Smooth muscle cell (in vitro differentiated cells): ENCODE data around the gene TLR10. TPM values are rescaled to one million over a fixed set of nuclear protein-coding genes. Genes with fewer than 3 reads are reported as not detected.

ENCODE experiments used
- DNase-seq: peaks from one replicate; lab custom pipeline; 2025; ENCODE audit not compliant: unreplicated experiment; lab: John Stamatoyannopoulos, UW
- H2AFZ ChIP-seq: fragments of 200-600 bp; sonication (generic); 2 replicates; pipeline ENCODE4 v1.6.0; 2016; ENCODE audit warnings: antibody characterized with exemption, low read depth, mild to moderate bottlenecking
- H3F3A ChIP-seq: fragments of 200-600 bp; sonication (generic); 2 replicates; pipeline ENCODE4 v1.6.0; 2017; ENCODE audit warnings: antibody characterized with exemption, low read depth
- H3K27ac ChIP-seq: fragments of 200-600 bp; sonication (generic); 2 replicates; pipeline ENCODE4 v1.5.1; 2016; ENCODE audit warnings: low read depth, mild to moderate bottlenecking
- H3K27me3 ChIP-seq: fragments of 200-600 bp; sonication (generic); 2 replicates; pipeline ENCODE4 v1.6.1; 2016; ENCODE audit warnings: low read depth, mild to moderate bottlenecking
- H3K36me3 ChIP-seq: fragments of 200-600 bp; sonication (generic); 2 replicates; pipeline ENCODE4 v1.5.1; 2016; ENCODE audit warnings: low read depth
- H3K4me1 ChIP-seq: fragments of 200-600 bp; sonication (generic); 2 replicates; pipeline ENCODE4 v1.5.1; 2016; ENCODE audit warnings: low read depth
- H3K4me2 ChIP-seq: fragments of 200-600 bp; sonication (generic); 2 replicates; pipeline ENCODE4 v1.6.0; 2016; ENCODE audit warnings: mild to moderate bottlenecking
- H3K4me3 ChIP-seq: fragments of 200-600 bp; sonication (generic); 2 replicates; pipeline ENCODE4 v1.5.1; 2016; ENCODE audit warnings: mild to moderate bottlenecking
- H3K79me2 ChIP-seq: fragments of 200-600 bp; sonication (generic); 2 replicates; pipeline ENCODE4 v1.6.0; 2016; ENCODE audit warnings: low read depth, mild to moderate bottlenecking
- H3K9ac ChIP-seq: fragments of 200-600 bp; sonication (generic); 2 replicates; pipeline ENCODE4 v1.6.0; 2016; ENCODE audit warnings: low read depth
- H3K9me3 ChIP-seq: fragments of 200-600 bp; sonication (generic); replicated peaks from 2 replicates; pipeline ENCODE4 v1.5.1; 2016; ENCODE audit warnings: low read depth
- H4K20me1 ChIP-seq: fragments of 200-600 bp; sonication (generic); 2 replicates; pipeline ENCODE4 v1.6.0; 2016; ENCODE audit warnings: low read depth
- CTCF ChIP-seq: fragments of 200-600 bp; sonication (generic); IDR thresholded peaks from 2 replicates; pipeline ENCODE4 v1.5.1; 2017; ENCODE audit warnings: borderline replicate concordance, mild to moderate bottlenecking, antibody characterized with exemption; ENCODE audit not compliant: insufficient read depth, poor library complexity, severe bottlenecking
- WGBS: methylation state at CpG from one replicate; pipeline ENCODE4 v1.1.7; 2016; ENCODE audit warnings: low lambda C conversion rate; 5-methylcytosine and 5-hydroxymethylcytosine counted together
- polyA plus RNA-seq: library from polyadenylated mRNA; unstranded; fragments of >200 nt; fragmentation: Nextera tagmentation; extraction: Ambion mirVana; gene quantifications from 2 replicates; pipeline ENCODE4 v1.2.1, GENCODE V29; 2016
- total RNA-seq: library from RNA; depleted of rRNA; stranded (reverse); fragments of >200 nt; gene quantifications from 2 replicates; pipeline ENCODE4 v1.2.3, GENCODE V29; 2014

TLR10 gene
- total and polyA plus RNA-seq, 2 experiments from 2014 or later, result not detected

- Histone ChIP-seq H3F3A (peaks cover 4% of the 10 kb centered on the region), H3K27ac (no peak overlapping the region), H3K9ac (no peak overlapping the region), H2AFZ (no peak overlapping the region), H3K79me2 (no peaks in the 10 kb centered on the region), H3K27me3 (no peaks in the 10 kb centered on the region), H3K9me3 (no peaks in the 10 kb centered on the region), H3K4me3 (no peak overlapping the region), H3K4me1 (no peaks in the 10 kb centered on the region), H3K36me3 (no peaks in the 10 kb centered on the region), H4K20me1 (no peaks in the 10 kb centered on the region), H3K4me2 (no peak overlapping the region)
- TF ChIP-seq CTCF, result no peak
- no peak for DNase-seq
- WGBS, result 99% methylated on average over 2 of the region's 2 CpGs
Observed at GRCh38 chr4:38734911-38735310, 47.9 kb downstream of the TLR10 start.

DNA sequence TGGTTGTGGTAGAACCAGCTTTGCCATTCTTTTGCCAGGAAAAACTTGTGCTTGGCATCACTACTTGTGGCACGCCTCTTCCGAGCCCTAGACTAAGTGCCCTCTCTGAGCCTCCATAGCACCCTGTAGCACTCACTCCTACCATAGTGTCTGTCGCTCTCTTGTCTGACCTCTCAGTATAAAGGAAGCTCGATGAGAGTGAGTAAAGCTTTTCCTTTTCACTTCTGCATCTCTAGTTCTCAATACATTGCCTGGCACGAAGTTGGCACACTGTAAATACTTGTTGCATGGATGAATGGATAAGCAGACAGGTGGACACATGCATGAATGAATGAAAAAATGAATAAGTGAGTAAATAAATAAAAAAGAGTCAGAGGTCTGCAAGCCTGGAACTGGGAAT is 48.3 kb downstream of the TLR10 start:
- Histone ChIP-seq H3F3A (peaks cover 4% of the 10 kb centered on the region), H3K4me2 (no peak overlapping the region), H3K79me2 (no peaks in the 10 kb centered on the region), H3K27ac (no peak overlapping the region), H3K4me1 (no peaks in the 10 kb centered on the region), H4K20me1 (no peaks in the 10 kb centered on the region), H3K9ac (no peak overlapping the region), H2AFZ (no peak overlapping the region), H3K4me3 (no peak overlapping the region), H3K9me3 (no peaks in the 10 kb centered on the region), H3K36me3 (no peaks in the 10 kb centered on the region), H3K27me3 (no peaks in the 10 kb centered on the region)
- no peak for TF ChIP-seq CTCF
- WGBS, result 94% methylated on average over 5 of the region's 5 CpGs
- DNase-seq, result no peak

DNA sequence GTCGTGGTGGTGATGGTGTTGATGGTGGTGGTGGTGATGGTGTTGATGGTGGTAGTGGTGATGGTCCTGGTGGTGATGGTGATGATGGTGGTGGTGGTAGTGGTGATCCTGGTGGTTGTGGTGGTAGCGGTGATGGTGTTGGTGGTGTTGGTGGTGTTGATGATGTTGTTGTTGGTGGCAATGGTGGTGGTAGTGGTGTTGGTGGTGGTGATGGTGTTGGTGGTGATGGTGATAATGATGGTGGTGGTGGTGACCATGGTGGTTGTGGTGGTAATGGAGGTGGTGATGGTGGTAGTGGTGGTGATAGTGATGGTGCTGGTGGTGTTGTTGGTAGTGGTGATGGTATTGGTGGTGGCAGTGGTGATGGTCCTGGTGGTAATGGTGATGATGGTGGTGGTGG is 49.1 kb downstream of the TLR10 start:
- no peaks in the 10 kb centered on the region for H4K20me1 ChIP-seq
- no peaks in the 10 kb centered on the region for H3K4me1 ChIP-seq
- no peak overlapping the region for H3K4me2 ChIP-seq
- peaks cover 4% of the 10 kb centered on the region for H3F3A ChIP-seq
- no peak overlapping the region for H3K4me3 ChIP-seq
- H3K27me3 ChIP-seq, result no peaks in the 10 kb centered on the region
- no peak overlapping the region for H3K9ac ChIP-seq
- no peaks in the 10 kb centered on the region for H3K79me2 ChIP-seq
- no peak overlapping the region for H2AFZ ChIP-seq
- H3K36me3 ChIP-seq, result no peaks in the 10 kb centered on the region
- 100% methylated on average over 2 of the region's 2 CpGs for WGBS
- TF ChIP-seq CTCF, result no peak
- H3K9me3 ChIP-seq, result no peaks in the 10 kb centered on the region
- DNase-seq, result no peak
- no peak overlapping the region for H3K27ac ChIP-seq

DNA sequence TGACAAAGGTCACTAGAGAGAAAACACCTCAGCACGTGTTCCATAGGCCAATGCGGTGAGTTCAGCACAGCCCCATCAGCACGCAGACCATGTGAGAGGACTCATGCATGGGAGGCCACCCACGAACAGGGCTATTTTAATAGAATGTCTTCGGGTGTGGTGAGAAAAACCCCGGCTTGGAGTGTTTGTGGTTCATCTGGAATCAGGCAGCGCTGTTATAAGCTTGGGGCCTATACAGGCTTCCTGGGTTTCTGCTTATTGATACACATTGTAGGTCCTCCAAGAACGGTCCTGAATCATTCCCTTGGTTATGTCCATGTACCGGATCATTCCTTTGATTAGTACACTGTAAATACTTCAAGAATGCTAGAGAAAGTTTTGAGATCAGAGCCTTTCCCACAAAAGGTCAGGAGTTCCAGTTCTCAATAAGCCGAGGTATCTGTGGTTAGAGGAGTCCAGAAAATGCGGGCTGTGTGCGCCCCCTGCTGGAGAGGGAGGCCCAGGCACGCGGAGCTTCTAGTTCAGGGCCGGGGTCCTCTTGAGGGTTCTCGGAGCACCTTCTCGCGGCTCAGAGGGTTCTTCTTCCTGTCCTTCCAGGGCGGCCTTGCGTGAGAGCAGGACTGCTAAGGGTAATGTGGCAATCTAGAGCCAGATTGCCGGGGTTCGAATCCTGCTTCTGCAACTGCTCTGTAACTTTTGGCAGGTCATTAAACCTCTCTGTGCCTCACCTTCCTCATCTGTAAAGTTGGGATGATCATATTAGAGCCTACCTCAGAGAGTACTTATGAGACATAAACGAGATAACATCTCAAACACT is 51.8 kb downstream of the TLR10 start:
- no peak overlapping the region for H3K9ac ChIP-seq
- no peak overlapping the region for H2AFZ ChIP-seq
- no peaks in the 10 kb centered on the region for H3K79me2 ChIP-seq
- no peaks in the 10 kb centered on the region for H4K20me1 ChIP-seq
- peak overlapping the region; percentile 32 for H3K4me2 ChIP-seq
- H3K4me1 ChIP-seq, result no peaks in the 10 kb centered on the region
- peaks cover 4% of the 10 kb centered on the region for H3F3A ChIP-seq
- no peak overlapping the region for H3K27ac ChIP-seq
- no peaks in the 10 kb centered on the region for H3K9me3 ChIP-seq
- no peaks in the 10 kb centered on the region for H3K36me3 ChIP-seq
- TF ChIP-seq CTCF, result peak; percentile 100
- H3K4me3 ChIP-seq, result no peak overlapping the region
- H3K27me3 ChIP-seq, result no peaks in the 10 kb centered on the region
- DNase-seq, result peak; percentile 36
- 22% methylated on average over 23 of the region's 23 CpGs for WGBS
